GM21619 (cell line): ENCODE results near the gene CDCA4.

Source experiments
- ATAC-seq: cut with Tn5 transposase; IDR thresholded peaks from one replicate; pipeline ENCODE4 v1.9.1; 2021; ENCODE audit not compliant: unreplicated experiment

Gene CDCA4

DNA sequence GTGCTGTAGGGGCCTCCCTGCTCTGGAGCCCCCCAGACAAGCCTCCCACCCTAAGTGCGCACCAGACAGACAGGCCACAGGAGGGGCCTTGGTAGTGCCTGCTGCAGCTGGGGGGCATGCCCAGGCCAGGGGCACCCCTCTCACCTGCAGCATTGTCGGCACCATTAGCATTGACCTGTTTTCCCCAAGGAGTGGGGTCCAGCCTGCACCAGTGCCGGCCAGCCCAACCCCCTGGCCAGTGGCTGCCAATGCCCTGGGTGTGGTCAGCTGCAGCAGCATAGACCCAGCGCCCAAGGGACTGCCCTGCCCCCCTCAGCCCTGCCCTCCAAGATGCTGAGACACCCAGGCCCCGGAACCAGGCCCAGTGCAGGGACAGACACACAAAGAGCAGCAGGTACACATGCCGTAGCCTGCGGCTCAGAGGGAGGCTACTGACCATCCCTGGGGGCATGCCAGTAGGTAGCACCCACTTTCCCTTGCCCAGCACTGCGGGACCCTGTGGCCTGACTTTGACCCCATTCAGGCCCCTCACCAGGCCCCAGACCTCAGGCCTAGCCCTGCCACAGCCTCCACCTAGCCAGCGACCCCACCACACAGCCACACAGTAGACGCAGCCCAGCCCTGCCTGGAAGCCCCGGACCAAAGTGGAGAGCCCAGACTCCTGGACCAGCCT, 43.7 kb downstream of the CDCA4 start:
- no peak for ATAC-seq

DNA sequence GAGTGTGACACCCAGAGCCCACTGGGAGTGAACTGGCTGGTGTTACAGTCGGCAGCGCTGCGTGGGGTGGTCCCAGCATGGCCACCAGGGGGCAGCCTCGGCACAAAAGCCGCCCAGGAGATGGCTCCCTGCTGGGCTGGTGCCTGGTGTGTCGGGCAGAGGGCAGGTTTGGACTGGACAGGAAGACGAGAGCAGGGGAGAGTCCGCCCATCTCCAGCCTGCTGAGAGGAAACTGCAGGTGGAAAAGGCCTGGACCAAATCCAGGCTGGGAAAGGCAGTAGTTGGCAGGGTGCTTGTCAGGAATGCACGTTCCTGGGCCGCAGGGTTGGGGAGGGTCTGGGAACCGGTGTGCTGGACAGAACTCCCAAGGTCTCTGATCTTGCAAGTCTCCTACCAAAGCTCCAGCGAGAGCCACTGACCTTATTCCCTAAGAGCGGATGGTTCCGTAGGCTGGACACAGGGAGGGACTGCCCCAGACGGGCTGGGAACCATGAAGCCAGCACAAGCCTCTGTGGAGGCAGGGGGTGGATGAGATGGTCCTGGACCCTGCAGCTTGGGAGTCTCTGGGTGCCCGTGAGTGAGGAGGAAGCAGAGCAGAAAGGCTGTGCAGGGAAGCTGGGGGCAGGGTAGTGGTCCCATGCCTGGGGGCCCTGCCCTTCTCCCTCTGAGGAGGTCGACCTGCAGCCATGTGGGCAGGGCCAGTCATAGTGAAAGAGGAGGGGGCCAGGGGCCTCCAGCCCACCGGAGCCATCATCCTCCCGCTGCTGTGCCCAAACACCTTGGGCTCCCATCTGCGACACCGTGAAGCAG, 44.5 kb downstream of the CDCA4 start:
- peak; percentile 47 for ATAC-seq

DNA sequence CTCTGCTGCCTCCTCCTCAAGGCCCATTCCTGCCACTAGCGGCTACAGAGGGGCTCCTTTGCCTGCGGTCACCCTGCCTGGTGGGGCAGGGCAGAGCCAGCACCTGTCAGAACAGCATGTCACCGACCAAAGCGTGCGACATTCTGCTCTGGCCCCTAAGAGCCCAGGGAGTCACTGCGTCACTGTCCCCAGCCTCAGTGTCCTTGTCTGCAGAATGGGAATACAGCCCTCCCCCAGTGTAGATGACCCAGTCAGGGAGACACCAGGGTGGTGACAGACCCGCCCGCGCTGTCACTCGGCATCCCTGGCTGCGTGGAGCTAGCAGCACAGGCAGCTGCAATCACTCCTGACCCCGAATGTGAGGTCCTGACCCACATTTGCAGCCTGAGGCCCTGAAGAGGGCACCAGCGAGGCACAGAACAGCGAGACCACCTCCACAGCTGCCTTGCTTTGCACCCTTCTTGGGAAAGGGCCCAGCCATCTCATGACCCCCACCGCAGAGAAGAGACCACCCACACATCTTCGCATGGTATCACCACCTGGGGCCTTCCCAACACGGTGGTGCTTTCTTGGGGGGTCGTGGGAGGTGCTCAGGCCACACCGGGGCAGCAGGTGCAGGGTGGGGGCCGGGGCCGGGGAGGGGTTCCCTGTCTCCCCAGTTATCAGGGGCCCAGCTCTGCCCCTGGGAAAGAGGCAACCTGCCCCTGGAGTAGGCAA, 45.2 kb downstream of the CDCA4 start:
- ATAC-seq: no peak

DNA sequence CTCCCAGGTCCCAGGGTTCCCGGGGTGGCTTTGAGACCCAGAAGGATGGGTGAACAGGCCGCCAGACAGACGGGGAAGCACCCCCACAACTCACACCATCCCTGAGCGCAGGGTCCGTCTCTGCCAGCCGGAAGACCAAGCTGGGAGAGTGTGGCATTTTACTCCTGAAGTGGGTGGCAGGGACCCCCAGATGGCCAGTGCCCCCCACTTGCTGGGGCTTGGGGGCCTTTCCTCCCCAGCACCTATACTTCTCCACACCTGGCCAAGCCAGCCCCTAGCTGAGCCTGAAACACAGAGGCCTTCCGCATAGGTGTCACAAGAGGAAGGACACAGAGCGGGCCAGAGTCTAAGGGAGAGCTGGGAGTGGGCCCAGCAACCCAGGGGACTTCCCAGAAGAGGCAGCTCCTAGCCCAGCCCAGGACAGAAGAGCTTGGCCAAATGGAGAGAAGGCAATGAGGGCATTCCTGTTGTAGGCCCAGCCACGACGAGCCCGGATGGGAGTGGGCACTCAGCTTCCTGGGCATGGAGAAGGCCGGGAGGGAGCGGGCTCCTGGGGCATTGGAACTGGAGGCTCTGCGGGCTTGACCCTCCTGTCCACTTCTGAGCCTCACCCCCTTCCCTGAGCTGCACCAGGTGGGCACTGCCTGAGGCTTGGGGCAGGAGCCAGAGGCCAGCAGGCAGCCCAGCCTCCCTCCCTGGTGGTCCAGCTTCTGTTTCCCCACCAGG, 46.1 kb downstream of the CDCA4 start:
- no peak for ATAC-seq

DNA sequence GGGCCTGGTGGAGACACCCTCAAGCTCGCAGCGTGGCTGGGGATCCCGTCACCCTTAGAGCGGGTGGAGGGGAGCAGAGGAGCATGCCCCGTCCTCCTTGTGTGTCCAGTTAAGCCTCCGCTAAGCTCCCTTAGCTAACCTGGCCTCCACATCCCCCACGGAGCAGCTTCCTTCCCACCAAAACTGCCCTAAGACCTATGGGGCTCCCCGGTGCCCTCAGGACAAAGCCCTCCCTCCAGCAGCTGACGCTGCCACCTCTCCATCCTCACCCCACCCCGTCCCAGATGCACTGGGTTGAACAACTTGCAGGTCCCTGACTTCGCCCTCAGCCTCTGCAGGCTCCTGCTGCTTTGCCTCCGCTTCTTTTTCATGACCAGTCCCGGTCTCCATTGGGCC, 46.7 kb downstream of the CDCA4 start:
- ATAC-seq: no peak

DNA sequence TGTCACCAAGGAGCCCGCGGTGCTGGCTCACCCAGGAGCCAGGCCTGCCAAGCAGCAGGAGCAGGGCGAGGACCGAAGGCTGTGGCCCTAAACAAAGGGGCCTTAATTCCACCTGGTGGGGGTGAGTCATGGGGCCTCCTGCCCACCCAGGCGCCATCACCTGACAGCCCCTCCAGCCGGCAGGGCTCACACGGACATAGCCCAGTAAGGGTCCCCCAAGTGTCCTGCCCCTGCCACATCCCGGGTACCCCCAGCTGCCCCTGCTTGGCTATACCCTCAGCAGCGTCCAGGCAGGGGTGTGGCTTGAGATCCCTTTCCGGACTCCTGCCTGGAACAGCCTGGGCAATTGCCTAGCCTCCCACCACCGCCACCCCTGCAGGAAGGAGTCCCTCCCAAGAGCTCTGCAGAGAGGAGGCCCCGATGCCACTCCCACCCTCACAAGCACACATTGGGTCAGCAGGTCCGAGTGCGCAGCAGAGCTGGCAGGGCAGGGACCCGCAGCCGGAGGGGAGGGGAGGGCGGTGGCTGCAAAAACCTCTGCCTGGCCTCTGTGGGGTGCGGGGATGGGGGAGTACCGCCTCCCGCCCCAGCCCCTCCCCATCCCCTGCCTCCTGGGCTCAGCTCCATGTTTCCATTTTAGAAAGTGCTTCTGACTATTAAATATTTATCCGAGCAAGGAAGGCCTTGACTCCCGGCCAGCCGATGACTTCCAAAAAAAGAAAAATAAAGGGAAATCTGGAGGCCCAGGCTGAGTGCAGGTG, 47.3 kb downstream of the CDCA4 start:
- no peak for ATAC-seq

DNA sequence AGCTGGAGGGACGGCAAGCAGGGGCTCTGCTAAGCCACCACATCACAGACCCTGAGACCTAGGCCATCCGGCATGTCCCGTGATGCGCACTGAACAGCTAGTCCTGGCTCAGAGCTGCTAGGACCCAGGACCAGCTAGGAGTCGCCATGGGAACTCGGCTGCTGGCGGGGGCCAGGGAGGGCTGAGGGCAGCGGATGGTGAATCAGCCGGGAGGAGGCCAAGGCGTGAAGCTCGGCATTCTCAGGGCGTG, 47.8 kb downstream of the CDCA4 start:
- no peak for ATAC-seq

DNA sequence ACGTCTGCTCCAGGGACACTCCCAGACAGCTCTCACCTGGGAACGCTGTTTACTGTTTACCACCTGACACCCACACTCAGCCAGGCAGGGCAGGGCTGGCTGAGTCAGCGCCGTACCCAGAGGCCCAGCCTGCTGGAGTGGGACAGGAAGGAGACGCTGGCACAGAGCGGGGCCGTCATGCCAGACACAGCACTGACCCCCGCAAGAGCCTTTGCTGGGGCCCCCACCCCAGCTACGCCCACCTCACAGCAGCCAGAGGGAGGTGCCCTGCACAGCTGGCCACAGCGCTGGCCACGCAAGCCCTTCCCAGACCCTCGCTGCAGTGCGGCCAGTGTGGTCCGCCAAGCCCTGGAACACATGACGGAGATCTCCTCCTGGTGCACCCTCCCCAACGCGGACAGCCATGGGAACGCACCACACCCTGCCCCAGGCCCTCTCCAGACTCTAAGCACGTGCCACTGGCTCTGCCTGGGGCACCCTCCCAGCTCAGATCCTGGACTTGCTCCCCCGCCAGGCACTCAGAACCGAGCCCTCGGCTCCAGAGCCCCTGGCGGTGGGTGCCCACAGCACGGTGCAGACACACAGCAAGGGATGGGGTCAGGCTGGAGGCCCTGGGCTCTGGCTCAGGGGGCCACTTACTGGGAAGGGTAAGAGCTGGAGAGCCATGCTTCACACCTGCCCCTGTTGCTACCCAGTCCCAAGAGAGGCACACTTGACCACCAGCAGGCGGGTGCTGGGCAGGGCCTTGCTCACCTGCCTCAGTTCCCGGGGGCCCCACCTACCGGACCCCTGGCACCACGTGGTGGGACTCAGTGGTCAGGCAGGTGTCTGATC, 48.4 kb downstream of the CDCA4 start:
- ATAC-seq: no peak

DNA sequence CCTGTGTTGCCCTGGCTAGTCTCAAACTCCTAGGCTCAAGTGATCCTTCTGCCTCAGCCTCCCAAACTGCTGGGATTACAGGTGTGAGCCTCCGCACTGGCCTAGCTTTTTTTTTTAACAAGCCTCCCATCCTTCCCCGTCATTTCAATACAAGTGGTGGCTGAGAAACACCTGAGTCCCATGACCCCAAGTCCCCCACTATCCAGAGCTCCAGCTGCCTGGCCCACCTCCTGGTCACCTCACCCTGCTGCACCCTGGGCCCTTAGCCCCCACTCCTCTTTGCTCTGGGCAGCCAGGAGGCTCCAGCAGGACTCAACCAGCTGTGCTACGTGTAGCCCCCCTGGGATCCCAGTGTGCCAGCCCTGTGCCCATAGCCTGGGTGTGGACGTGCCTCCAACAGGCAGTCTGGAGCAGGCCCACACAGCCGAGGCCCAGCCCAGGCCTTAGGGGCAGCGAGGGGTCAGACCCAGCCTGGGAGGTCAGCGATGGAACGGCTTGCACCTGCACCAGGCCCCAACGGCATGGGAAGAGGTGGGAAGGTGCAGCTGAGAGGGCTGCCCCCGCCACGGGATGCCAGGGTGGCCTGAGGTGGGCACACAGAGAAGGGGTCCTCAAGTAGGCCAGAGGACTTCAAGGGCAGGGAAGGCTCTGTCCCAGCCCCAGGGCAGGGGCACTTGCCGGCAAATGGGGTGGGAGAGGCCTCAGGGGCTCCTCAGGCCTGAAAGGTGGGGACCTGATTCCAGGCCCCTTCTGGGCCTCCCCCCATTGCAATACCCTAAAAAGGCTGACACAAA, 49.2 kb downstream of the CDCA4 start:
- no peak for ATAC-seq

DNA sequence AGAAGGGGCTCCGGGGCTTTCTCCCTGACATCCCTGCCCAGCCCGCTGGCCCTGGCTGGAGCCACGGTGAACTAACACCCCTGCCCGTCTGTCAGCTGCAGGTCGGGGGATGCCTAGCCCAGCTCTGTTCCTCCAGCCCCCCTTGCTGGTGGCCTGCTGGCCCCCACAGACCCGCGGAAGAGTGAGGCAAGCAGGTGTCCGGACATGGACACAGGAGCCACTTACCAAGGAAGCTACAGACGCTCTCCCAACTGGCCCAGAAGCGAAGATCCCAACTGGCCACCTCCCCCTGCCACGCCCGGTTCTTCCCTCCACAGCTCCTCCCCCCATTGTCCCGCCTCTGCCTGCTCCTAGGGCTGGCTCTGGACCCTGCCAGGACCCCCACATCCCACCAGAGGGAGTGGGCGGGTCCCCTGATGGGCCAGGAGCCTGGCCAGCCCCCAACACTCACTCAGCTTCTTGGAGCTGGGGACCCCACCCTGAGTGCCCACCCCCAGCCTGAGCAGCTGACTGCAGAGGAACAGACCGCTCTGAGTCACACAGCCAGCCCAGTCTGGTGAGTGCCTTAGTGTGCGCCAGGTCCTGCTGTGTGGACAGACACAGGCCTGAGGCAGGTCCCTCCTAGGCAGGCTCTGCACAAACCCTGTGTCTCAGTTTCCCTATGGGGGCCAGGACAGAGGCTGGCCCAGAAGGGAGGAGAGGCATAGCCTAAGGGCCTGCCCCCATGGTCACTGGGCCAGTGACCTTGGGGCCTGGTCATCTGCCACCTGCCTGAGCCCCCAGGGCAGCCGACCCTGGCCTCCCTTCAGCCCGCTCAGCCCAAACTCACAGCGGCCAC, 50.4 kb downstream of the CDCA4 start:
- no peak for ATAC-seq

DNA sequence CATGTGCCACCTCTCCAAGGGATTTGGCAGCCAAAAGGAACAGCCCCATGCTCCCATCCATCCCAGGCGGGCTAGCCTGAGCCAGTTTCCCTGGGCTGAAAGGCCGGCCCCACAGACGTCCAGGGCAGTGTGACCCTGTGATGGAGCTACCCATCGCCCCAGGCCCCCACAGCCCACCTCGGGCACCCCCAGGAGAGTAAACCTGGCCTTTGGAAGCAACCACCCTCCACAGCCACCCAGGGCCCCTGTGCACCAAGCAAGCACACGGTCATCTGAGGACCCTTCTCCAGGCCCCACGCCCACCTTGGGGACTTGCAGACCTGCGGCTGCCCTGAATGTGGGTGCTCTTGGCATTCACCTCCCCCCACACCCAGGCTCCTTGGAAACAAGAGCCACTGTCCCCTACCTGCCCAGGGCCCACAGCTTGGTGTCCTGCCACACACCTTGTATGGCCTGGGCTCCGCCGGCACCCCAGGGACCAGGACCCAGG, 51.1 kb downstream of the CDCA4 start:
- ATAC-seq: no peak

DNA sequence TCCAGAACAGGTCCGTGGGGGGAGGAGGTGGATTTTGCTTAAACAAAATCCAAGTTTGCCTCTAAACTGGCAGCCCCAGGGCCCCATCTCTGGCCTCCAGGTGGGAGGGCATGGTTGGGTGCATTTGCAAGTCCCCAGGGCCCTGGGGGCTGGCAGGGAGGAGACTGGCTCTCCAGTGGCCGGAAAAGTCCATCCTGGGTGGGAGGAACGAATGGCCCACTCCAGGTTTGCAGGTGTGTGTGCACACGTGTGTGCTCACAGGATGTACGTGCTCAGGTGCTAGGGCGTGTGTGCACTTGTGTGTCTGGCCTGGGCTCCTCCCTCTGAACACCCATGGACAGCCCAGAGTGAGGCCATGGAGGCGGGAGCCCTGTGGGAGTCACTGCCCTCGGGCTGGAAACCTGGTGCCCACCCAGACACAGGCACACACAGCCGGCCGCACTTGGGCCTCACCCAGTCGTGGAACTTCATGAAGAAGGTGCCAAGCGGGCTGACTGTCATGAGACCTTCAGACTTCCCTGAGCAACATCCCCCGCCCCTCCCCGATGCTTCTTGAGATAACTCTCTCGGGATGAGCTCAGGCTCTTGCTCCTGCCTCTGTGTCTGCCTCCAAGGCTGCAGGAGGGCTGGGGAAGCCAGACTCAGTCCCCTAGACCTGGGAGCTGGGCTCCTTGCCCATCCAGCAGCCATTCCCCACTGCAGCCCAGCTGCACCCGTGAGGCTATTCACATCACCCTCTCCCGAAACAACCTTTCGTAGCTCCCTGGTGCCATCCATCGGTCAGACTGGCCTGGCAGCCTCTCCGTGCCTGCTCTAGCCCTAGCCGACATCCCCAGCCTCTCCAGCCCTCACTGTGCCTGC, 52.1 kb downstream of the CDCA4 start:
- no peak for ATAC-seq

DNA sequence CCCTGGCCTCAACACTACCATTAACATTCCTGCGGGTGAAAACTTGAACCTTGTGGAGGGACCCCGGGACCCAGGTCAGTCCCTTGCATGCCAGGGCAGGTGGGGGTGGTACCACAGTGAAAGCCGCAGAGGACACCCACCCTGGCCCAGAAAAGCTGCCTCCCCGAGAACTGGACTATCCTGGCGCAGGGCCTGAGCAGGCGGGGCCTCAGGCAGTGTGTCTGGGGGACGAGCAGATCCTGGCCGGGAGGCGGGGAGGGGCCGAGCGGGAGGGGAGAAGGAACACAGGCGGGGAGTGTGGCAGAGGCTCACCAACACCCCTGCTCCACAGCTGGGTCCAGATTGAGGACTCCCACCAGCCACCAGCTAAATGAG, 52.7 kb downstream of the CDCA4 start:
- no peak for ATAC-seq

DNA sequence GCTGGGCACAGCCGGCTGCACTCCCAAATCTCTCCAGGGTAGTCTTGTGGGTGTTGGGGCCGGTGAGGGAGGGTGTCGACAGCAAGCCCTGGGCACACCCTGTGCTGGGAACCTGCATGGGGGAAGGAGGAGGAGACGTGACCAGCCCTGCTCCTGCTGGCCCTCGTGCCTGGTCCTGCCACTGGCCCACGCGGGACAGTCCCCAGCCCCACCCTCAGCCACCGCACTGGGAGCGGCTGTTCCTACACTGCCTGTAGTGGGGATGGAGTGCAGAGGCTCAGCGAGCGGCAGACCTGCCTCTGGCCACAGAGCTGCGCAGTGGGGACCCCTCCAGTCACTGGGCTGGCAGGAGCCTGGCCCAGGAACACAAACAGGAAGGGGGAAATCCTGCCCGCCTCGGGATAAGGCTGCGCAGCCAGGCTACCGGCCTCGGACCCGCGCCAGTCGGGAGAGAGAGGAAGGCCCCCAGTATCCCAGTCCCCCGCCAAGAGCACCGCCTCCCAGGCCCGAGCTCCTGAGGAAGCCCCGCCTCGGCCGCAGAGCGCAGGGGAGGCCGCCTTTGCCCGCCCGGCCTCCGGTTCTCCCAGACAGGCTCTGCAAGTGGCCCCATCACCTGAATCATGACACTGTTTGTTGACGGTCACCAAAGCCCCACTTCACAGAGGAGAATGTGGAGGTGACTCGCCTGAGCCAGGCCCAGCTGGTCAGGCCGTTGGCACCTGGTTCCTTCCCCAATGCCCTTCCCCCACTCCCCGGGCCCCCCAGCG, 53.3 kb downstream of the CDCA4 start:
- no peak for ATAC-seq

DNA sequence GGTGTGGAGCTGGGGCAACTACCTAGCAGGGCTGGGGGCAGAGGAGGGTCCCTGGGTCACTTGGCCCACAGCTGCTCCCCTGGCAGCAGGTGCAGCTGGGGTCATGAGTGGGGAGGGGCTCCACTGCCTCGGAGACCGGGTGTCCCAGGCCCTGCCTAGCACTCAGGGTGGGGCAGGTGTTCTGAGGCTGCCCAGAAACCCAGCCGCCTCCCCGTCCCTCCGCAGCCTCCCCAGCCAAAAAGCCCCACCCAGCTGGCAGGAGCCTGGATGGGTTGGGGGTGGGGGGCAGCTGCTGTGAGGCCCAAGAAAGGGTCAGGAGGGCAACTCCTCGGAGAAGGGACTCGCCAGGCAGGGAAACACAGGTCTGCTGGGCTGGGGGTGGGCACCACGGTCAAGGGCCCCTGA, 53.9 kb downstream of the CDCA4 start:
- ATAC-seq: no peak

DNA sequence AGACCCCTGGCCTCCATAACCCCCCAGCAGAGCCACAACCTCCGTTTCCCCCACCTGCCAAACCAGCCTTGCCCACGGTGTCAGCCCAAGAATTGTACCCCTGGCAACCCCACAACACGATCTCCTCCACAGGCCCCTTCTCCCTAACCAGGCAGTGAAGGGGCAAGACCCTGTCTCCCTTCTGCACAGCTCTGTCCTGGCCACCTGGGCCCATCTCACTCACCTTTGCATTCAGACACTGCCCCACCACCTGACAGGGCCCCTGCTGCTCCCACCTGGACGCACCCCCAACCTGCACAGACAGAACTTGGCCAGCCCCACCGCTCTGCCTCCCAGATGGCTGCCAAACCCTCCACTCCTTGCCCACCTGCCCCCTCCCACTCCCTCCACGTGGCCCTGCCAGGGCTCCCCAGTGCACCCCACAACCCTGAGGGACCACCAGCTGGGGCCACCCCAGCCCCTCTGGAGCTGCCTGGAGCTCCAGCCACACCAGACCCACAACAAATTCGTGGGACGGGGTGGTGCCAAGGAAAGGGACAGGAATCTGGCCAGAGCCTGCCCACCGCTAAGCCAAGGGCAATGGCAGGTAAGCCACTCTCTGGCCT, 54.5 kb downstream of the CDCA4 start:
- no peak for ATAC-seq
